ENCODE results near the gene PTPN12.
"Not testable (repeated sequence)": the region's sequence is repeated elsewhere in the genome, so short reads cannot be mapped to it uniquely, and the experiment has no call there.

PTPN12 gene

GRCh38 chr7:77537136-77537777 is at the start of gene PTPN12:
Gene PTPN12, plus strand, starts transcription at chr7:77537295. Its CDS starts 252 bp downstream, at chr7:77537547.
- DNase-seq = peak; percentile 27

DNA sequence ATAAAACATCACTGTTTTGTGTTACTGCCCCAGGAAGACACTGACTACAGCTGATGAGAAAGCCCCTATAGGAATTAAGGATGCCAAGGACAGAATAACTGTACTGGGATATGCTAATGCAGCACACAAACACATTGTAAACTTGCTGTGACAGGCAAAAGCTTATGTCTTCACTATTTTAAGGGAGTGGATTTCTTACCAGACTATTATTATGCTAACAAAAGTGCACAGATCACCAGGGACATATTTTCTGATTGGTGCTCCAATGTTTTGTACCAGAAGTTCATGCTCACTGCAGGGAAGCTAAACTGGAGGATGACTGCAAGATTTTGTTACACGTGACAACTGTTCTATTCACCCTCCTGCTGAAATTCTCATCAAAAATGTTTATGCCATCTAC is 48.1 kb upstream of the PTPN12 start:
- no peak for DNase-seq

- no peak for DNase-seq
These were observed 40.0 kb upstream of the PTPN12 start for GRCh38 chr7:77497079-77497478.

GRCh38 chr7:77498659-77499379 is 38.3 kb upstream of the PTPN12 start:
- DNase-seq = no peak

DNA sequence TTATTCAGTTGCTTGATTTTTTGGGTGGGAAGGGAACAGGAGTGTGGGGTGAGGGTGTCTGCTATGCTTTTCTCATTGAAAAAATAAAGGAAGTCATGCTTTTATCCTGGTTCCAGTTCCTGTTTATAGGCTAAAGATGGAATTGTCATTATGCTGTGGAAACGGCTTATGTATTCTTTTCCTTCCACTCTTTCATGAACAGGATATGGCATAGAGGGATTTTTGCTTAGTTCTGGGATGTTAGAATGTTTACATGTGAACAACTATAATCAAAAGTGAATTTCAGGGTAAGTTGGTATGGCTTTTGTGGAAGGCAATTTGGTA is 35.9 kb upstream of the PTPN12 start:
- no peak for DNase-seq

DNA sequence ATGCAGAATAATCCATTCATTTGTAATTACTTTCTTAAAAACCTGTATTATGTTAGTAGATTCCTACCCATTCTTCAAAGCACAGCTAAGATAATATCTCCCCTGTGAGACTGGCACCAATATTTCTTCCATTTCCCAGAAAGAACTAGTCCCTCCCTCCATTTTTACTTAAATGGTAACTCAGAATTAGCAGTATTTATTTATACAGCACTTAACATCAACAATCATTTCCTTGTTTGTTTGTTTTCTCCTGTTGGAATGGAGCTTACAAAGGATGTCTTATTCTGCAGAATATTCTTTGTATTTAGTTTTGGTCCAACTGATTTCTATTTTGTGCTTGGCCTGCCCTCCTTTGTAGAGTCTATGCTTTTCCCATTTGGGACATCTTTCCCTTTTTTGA is 32.1 kb upstream of the PTPN12 start:
- DNase-seq = no peak

DNA sequence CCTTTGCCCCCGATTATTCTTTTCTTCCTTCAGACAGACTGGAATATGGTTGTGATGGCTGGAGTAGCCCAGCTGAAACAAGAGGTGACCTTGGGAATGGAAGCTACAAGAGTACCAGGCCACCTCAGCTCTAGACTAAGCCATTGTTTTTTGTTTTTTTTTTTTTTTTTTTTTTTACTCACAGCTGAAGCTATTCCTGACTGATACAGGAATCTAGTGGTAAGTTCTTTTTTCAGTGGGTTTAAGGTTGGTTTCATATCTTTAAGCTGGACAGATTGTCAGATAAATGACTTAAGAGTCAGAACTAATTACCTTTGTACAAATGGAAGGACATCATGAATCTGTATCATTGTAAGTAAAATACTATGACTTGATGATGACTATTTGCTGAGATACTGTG is 30.2 kb upstream of the PTPN12 start:
- no peak for DNase-seq

GRCh38 chr7:77513002-77513670 is 24.0 kb upstream of the PTPN12 start:
- not testable (repeated sequence) for DNase-seq

DNA sequence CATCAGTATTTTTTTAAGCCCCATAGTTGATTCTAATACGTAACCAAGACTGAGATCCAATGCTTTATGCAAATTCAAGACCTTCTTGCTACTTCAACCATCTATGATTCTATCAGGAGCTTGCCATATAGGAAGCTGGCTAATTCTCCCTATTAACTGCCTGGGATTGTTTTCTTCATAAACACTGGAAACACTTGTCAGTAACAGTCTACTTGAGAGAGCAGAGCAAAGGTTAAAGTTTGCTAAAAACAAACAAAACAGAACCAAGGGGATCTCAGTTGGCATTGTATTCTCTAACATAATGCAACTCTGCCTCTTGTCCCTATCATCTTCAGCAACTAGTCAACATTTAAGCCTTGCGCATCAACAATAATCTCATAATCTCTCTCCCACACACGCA is 21.0 kb upstream of the PTPN12 start:
- no peak for DNase-seq

DNA sequence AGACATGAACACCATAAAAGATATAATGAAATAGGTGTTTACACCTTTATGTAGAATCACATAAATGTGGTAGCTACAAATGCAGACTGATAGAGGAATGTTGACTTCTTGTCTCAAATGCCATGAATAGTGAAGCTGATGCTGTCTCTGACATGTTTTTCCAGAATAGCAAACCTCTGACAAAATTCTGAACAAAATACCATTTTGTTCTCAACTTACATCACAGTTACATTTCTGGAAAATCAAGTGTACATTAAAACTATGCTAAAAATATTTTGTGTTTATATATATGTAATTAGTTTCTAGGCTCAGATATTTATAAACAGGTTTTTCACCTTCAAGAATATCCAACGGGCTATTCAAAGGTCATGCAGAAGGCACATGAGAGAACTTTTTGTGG is 16.8 kb upstream of the PTPN12 start:
- DNase-seq = no peak

DNA sequence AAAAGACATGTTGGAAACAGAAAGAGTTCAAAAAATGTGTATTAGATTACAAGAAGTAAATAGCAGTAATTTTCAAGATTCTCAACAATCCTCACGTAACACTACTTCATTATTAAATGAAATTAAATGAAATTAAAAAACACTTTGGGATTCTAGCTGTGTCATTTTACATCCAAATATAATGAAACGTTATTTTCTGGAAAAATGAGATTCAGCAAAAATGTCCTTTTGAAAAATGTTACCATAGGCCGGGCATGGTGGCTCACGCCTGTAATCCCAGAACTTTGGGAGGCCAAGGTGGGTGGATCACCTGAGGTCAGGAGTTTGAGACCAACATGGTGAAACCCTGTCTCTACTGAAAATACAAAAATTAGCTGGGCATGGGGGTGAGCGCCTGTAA is 15.6 kb upstream of the PTPN12 start:
- DNase-seq = not testable (repeated sequence)

DNA sequence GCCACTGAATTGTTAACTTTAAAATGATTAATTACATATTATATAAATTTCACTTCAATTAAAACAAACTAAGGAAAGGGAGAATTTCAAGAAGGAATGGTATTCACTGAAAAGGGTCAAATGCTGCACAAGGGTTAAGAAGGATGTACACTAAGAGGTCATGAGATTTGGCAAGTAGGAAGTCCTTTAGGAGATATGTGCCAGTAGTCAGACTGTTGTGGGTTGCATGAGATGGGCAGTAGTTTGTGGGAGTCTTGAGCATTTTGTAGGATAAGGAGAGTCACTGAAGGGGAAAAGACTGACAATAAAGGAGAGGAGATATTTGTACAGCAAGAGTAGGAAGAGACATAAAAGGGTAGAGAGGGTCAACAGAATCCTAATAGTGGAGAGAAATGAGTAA is 12.4 kb upstream of the PTPN12 start:
- no peak for DNase-seq

GRCh38 chr7:77525231-77525630 is 11.9 kb upstream of the PTPN12 start:
- no peak for DNase-seq

DNA sequence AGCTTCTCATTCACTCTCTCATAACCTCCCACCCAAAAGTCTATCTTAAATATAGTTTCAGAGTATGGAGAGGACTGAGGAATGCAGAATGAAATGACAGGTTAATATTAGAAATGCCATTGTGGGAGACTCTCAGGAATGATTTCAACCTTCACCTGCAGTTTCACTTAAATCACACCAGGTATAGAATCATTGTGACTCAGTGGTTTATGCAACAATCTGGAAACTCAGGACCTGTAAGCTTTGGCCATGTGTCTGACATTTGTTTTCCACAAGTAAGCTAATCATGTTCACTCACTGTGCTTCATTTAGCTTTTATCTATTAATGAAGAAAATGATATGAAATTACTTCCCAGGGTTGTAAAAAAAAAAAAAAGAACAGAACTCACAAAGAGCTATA is 8.7 kb upstream of the PTPN12 start:
- DNase-seq = no peak

DNA sequence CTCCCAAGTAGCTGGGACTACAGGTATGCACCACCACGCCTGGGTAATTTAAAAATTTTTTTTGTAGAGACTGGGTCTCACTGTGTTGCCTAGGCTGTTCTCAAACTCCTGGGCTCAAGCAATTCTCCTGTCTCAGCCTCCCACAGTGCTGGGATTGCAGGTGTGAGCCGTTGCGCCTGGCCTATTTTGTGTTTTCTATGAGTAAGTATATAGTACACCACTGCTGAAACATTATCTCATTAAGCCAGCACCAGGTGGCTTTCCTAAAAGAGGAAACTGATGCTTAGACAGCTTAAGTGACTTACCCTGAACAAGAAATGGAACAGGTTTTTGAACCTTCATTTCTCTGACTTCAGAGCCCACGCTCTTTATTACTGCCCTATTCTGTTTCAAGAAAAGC is 7.8 kb upstream of the PTPN12 start:
- no peak for DNase-seq

GRCh38 chr7:77531038-77531437 is 6.1 kb upstream of the PTPN12 start:
- no peak for DNase-seq

GRCh38 chr7:77532247-77532646 is 4.8 kb upstream of the PTPN12 start:
- DNase-seq = no peak

- DNase-seq = not testable (repeated sequence)
These were observed 4.4 kb upstream of the PTPN12 start for GRCh38 chr7:77532732-77533131.

- DNase-seq = not testable (repeated sequence)
These were observed 3.0 kb upstream of the PTPN12 start for GRCh38 chr7:77534046-77534445.

GRCh38 chr7:77536017-77536412 is 1.1 kb upstream of the PTPN12 start:
- DNase-seq = no peak

DNA sequence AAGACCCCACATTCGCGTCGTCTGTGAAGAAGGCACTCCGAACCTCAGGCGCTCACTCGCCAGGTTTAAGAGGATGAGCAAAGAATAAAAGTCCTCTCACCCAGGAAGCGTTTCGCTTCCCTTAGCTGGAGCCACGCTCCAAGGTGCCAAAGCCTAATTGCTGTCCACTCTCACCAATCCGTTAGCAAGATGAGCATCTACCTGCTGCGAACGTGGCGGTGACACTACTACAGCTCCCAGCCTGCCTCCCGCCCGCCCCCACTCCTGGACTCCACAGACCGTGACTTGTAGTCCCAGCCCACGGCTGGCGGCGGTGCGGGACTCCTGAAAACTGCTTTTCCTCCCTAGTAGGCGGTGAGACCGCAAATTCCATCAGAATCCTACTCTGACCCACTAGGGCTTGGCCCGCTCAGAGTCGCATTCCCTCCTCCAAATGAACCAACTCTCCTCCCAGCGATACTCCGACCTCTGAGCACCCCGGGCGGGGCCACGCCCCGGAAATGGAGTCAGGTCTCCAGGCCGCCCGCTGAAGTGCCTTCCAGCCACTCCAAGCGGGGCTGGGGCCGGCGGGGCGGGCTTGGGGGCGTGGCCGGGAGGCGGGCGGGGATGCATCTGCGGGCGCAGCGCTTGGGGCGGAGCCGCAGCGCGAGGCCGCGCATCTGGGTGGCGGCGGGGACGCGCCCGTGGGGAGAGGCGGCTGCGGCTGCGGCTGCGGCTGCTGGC is 521 bp upstream of the PTPN12 start:
- peak; percentile 98 for DNase-seq

DNA sequence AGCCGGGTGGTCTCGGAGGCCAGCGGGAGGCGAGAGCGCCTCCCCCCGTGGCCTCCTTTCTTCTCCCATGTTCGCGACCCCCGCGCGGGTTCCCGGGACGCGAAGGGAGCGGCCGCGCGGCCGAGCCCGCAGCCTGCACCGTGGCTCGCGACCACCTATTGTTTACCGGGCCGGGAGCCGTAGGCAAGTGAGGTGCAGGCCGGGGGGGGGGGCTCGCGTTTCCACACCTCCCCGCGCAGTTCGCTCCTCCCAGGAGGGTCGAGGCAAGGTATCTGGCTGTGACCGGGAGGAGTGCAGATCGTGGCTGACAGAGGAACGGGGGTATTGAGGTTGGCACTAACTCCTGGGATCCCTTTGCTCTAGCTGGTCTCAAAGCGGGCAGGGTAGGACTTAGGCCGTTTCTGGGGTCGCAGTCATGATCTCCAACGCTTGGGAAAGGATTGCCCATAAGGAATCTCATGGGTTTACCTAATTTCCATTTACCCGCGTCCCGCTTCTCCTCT is 734 bp downstream of the PTPN12 start:
- DNase-seq = peak; percentile 19

All from activated CD4-positive, alpha-beta T cell treated with anti-CD3 and anti-CD28 coated beads, Interleukin-10, Interleukin-2, amounts not matched to agents 100 ng/mL and 50 ng/mL, durations not matched to agents 16 hours and 8 hours (primary cell).